Loucy (cell line): ENCODE results near the gene FBXO9.
"Not testable (repeated sequence)": the region's sequence is repeated elsewhere in the genome, so short reads cannot be mapped to it uniquely, and the experiment has no call there.

Experiments used
- CTCF ChIP-seq: fragments of 200-600 bp; sonication (generic); conservative IDR thresholded peaks from 2 replicates; pipeline ENCODE4 v1.5.1; 2014; ENCODE audit warnings: mild to moderate bottlenecking, antibody characterized with exemption, low read length
- EZH2phosphoT487 ChIP-seq: fragments of 200-600 bp; IDR thresholded peaks from 2 replicates; pipeline ENCODE4 v1.6.1; 2018; ENCODE audit warnings: antibody characterized with exemption, mild to moderate bottlenecking, moderate library complexity, borderline replicate concordance

DNA sequence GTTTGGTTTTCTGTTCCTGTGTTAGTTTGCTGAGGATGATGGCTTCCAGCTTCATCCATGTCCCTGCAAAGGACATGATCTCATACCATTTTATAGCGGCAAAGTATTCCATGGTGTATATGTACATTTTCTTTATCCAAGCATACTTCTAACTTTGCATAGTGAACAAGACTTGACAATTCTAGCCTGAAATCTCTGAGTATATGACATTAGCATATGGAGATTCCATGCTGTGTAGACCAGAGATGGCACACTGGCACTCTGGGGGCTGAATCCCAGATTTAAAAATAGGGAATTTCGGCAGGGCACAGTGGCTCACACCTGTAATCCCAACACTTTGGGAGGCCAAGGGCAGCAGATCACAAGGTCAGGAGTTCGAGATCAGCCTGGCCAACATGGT is 13.1 kb upstream of the FBXO9 start:
- TF ChIP-seq CTCF, EZH2phosphoT487: not testable (repeated sequence)
